Muscle of leg (tissue), 11 donors: Measurements from ENCODE around the gene PABPN1. TPM values are rescaled to one million over a fixed set of nuclear protein-coding genes. Genes with fewer than 3 reads are reported as not detected.

ENCODE experiments used
- DNase-seq: peaks from one replicate; pipeline ENCODE4 v3.0.0; 2013
- H3K27ac ChIP-seq: one replicate; pipeline ENCODE4 v1.5.1; 2013; ENCODE audit warnings: mild to moderate bottlenecking, low read length, control low read depth
- H3K27me3 ChIP-seq: one replicate; pipeline ENCODE4 v1.6.1; 2013; ENCODE audit warnings: low read length; ENCODE audit not compliant: control insufficient read depth, insufficient read depth
- H3K36me3 ChIP-seq: one replicate; pipeline ENCODE4 v1.6.1; 2013; ENCODE audit warnings: low read length; ENCODE audit not compliant: control insufficient read depth, insufficient read depth
- H3K4me1 ChIP-seq: one replicate; pipeline ENCODE4 v1.6.1; 2013; ENCODE audit warnings: low read length; ENCODE audit not compliant: control insufficient read depth, insufficient read depth
- H3K4me3 ChIP-seq: one replicate; pipeline ENCODE4 v1.5.1; 2013; ENCODE audit warnings: low read length, control low read depth
- H3K9me3 ChIP-seq: replicated peaks from 2 replicates; pipeline ENCODE4 v1.6.1; 2013; ENCODE audit warnings: low read depth, low read length; ENCODE audit not compliant: control insufficient read depth
- WGBS: methylation state at CpG from one replicate; pipeline ENCODE4 v1.1.5; 2013; ENCODE audit warnings: missing lambda C conversion rate; ENCODE audit not compliant: insufficient coverage; 5-methylcytosine and 5-hydroxymethylcytosine counted together
- polyA plus RNA-seq, 8 donors: library from polyadenylated mRNA; unstranded; fragments of 120-200 nt; gene quantifications; one replicate each; pipeline versions ENCODE4 v1.2.1 to v1.2.3, GENCODE V29; 2013; ENCODE audit warnings: inconsistent platforms in 1 of 8, low replicate concordance in 1 of 8; ENCODE audit not compliant: insufficient read length in 8 of 8, insufficient read depth in 1 of 8
- total RNA-seq: library from RNA; stranded (reverse); fragments of 120-200 nt; gene quantifications from one replicate; pipeline ENCODE4 v1.2.4, GENCODE V29; 2013

The PABPN1 gene
- total and polyA plus RNA-seq, 9 donors: 58.2 to 134 (median 122) TPM

DNA sequence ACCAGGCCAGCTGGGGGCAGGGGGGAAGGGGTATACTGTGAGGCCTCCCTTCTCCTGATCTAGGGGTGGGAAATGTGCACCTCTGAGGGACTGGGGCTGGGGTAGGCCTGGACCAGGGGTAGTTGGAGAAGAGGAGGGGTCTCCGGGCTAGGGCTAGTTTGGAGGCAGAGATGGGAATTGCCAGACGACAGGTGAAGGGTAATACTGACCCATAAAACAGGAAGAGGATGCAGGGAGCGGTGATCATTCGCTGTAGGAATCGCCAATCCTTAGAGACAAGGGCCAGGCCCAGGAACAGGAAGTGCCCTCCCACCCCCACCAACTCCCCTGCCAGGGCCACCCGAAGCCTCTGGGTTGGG is 27.0 kb downstream of the PABPN1 start:
- peaks cover 10% of the 10 kb centered on the region for H3K27me3 ChIP-seq
- 100% methylated on average over 1 of the region's 6 CpGs for WGBS

DNA sequence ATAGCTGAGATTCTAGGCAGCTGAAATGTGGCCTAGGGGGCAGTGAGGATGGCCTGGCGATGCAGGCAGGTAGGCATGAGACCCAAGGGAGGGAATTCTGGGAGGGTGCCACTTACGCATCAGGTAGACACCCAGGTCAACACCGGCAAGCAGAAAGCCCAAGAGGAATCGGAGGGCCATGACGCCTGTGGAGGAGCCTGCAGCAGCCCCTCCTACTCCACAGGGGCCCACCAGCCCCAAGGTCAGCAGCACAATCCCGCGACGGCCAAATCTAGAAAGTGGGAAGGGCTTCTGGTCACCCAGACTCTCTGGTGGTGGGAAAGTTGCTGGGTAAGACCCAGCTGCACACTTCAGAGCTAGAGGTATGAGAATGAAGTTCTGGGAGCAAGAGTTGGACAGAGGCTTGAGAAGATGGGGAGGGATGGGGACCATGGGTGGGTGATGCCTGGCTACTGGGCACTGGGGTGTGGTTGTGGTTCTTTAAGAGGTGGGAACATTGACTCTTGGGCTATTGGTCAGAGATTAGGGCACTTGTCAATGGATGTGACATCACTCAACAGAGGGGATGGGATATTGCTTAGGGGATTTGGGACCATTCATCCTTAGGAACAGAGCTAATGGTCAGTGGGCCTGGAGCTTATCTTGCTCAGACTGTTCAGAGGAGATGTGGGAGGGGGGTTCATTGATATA is 28.0 kb downstream of the PABPN1 start:
- 86% methylated on average over 7 of the region's 8 CpGs for WGBS
- DNase-seq: no peak

More for the DNA sequence above, 27.0 kb downstream of the PABPN1 start:
- Histone ChIP-seq H3K36me3 (peaks cover 16% of the 10 kb centered on the region), H3K4me1 (peaks cover 13% of the 10 kb centered on the region), H3K4me3 (no peak overlapping the region), H3K9me3 (no peaks in the 10 kb centered on the region), H3K27ac (no peak overlapping the region)
- no peak for DNase-seq

DNA sequence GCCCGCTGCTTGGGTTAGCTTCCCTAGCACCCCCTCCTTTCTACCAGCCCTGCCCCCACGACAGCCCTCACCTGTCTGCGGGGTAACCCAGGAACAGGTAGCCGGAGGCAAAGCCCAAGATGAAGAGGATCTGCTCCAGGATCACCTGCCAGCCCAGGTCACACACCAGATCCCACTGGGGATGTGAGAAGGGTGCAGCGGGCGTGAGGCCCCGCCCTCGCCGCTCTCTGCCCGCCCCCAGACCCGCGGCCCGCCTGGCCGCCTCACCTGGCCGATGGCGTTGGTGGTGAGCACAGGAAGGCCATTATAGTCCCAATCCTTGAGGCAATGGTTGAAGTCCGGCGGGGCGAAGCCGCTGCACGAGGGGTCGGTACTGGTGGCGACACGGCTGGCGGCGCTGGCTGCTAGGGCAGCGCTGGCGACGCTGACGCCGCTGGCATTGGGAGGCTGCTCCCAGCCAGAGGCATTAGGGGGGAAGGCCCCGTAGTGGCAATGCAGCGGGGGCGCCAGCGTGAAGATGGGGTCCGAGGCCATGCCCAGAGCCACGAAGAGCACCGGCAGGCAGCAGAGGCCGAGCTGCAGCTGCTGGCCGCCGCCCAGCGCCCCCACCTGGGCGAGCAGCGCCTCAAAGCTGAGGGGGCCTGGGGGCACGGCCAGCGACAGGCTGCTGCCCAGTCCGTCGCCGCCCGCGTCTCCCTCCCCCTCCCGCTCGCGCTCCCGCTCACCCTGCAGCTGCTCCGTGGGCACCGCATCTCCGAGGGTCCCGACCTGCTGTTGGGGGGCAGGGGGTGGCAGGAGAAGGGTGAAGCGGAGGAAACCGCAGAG is 30.6 kb downstream of the PABPN1 start:
- Histone ChIP-seq H3K4me3 (peak overlapping the region; percentile 64), H3K36me3 (peaks cover 24% of the 10 kb centered on the region), H3K4me1 (peaks cover 14% of the 10 kb centered on the region), H3K9me3 (no peaks in the 10 kb centered on the region), H3K27ac (no peak overlapping the region), H3K27me3 (peaks cover 16% of the 10 kb centered on the region)
- DNase-seq: peak; percentile 38
- WGBS: 7% methylated on average over 44 of the region's 61 CpGs

More for the DNA sequence above, 28.0 kb downstream of the PABPN1 start:
- peaks cover 16% of the 10 kb centered on the region for H3K27me3 ChIP-seq
- H3K9me3 ChIP-seq: no peaks in the 10 kb centered on the region
- no peak overlapping the region for H3K4me3 ChIP-seq
- no peak overlapping the region for H3K27ac ChIP-seq
- H3K4me1 ChIP-seq: peaks cover 14% of the 10 kb centered on the region
- peaks cover 16% of the 10 kb centered on the region for H3K36me3 ChIP-seq

DNA sequence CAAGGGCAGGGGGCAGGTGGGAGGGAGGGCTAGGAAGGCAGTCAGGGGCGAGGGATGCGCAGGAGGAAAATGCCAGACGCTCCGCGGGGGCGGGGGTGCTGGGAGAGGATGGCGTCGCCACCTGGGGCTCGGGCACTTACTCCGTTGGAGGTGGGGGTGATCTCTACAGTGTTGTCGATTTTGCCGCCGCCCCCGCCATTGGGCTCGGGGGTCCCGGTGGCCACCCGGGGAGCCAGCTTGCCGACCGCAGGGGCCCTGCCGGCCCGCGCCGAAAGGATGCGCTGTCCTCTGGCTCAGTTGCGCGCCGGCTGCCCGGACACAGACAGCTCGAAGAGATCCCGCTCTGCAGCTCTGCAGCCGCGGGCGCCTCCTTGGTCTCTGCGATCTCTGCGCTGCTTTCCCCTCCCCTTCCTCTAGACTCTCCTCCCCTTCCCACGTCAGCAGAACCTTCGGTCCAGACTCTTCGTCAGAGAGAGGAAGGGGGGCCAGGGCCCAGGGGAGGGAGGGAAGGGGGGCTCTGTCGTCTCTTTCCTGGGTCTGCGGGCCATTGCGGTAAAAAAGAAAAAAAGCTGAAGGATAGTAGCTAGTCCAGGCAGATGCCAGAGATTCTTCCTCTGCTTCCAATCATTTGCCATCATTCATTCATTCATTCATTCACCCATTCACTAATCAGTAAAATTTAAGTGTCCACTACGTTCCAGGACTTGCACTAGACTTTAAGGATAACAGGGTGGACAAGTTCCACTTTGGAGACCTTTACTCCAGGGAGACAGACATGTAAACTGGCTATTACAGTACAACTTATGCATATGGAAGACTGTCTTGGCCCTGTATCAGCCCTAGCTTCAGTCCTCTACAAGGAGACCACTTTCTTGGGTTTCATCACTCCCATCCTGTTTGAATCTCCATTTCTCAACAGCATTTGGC is 31.5 kb downstream of the PABPN1 start, which contains the start of gene SLC22A17:
Gene SLC22A17 (minus strand): TSS at position 382 of the 927 bp plus-strand sequence.
- H3K27ac ChIP-seq: peak within 1 kb of the TSS; percentile 2
- WGBS: 2% methylated on average over 25 of the region's 42 CpGs
- H3K36me3 ChIP-seq: peaks cover 31% of the 10 kb centered on the region

DNA sequence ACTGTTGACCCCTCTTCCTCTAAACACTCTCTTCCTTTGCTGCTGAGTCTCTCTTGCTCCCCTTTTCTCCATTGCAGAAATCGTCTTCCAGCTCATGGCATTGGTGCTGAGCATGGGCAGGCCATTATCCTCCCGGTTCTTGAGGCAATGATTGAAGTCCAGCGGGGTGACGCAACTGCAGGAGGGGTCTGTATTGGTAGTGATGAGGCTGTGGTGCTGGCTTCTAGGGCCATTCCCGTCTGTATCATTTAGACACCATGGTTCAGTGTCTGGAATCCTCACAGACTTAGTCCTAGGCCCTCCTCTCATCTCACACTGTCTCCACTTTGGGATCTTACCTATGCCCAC is 32.1 kb downstream of the PABPN1 start:
- Histone ChIP-seq H3K27ac (peak overlapping the region; percentile 2), H3K36me3 (peaks cover 31% of the 10 kb centered on the region), H3K9me3 (no peaks in the 10 kb centered on the region), H3K4me1 (peaks cover 14% of the 10 kb centered on the region), H3K4me3 (no peak overlapping the region), H3K27me3 (peaks cover 16% of the 10 kb centered on the region)
- no peak for DNase-seq
- WGBS: 80% methylated on average over 2 of the region's 5 CpGs

More for the DNA sequence above, 31.5 kb downstream of the PABPN1 start, which contains the start of gene SLC22A17:
- peak; percentile 96 for DNase-seq
- H3K4me3 ChIP-seq: peak within 1 kb of the TSS; percentile 64
- peaks cover 16% of the 10 kb centered on the region for H3K27me3 ChIP-seq
- no peaks in the 10 kb centered on the region for H3K9me3 ChIP-seq
- peaks cover 14% of the 10 kb centered on the region for H3K4me1 ChIP-seq

DNA sequence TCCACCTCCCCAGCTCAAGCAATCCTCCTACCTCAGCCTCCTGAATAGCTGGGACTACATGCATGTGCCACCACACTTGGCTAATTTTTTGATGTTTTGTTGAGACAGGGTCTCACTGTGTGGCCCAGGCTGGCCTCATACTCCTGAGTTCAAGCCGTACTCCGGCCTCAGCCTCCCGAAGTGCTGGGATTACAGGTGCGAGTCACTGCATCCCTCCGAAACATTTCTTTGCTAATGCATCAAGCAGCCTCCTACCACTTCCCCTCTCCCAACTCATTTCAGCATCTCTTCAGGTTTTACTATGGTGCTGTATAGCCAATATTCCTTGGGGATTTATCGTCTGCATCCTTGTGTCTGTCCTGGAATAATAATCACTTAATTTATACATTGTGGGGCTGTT is 33.7 kb downstream of the PABPN1 start:
- Histone ChIP-seq H3K27ac (no peak overlapping the region), H3K36me3 (peaks cover 35% of the 10 kb centered on the region), H3K9me3 (no peaks in the 10 kb centered on the region), H3K4me1 (peaks cover 24% of the 10 kb centered on the region), H3K27me3 (peaks cover 16% of the 10 kb centered on the region), H3K4me3 (no peak overlapping the region)
- DNase-seq: peak; percentile 4
- WGBS: 89% methylated on average over 5 of the region's 6 CpGs

DNA sequence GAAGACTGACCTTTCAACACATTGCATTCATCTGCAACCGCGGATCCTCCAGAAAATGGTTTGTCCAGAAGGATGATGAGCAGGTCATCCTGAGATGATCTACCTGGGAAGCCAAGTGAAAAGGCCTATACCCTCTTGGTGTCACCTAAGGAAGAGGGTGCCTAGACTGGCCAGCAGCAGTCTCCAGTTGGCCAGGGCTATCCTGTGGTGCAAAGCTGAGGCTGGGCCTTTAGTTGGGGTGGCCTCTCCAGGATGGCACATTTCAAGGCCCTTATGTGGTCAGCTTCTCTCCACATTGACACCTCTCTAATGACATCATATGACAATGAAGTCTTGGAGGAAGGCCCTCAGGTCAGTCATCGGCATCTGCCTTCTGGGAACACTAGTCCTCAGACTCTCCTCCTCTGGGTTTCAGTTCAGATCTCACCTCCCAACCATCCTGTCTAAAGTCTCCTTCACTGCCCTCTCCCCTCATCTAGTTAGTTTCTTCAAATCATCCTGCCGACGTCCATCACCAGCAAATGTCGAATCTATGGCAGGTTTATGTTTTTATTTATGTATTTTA is 34.7 kb downstream of the PABPN1 start:
- WGBS: 75% methylated on average over 1 of the region's 6 CpGs
- Histone ChIP-seq H3K4me1 (peaks cover 32% of the 10 kb centered on the region), H3K36me3 (peaks cover 44% of the 10 kb centered on the region), H3K27me3 (peaks cover 16% of the 10 kb centered on the region), H3K27ac (no peak overlapping the region), H3K4me3 (no peak overlapping the region), H3K9me3 (no peaks in the 10 kb centered on the region)
- peak; percentile 17 for DNase-seq

DNA sequence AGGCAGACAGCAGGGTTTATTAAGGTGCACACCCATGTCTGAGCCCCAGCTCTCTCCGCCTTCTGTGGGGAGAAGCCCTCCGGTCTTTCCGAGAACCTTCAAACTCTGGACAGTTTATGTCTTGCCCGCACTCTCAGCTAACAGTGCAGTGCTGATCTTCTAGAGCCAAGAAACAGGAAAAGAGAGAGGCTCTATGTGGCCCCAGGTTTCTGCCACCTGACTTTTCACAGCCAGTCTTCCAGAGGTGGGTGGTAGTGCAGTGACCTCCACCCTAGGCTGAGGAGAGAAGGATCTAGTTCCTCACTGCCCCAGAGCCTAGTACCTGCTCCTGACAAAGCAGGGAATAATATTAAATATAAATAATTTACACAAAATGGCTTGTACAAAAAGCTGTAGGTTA is 35.4 kb downstream of the PABPN1 start:
- Histone ChIP-seq H3K4me1 (peaks cover 36% of the 10 kb centered on the region), H3K36me3 (peaks cover 51% of the 10 kb centered on the region), H3K4me3 (no peak overlapping the region), H3K9me3 (no peaks in the 10 kb centered on the region), H3K27me3 (peaks cover 13% of the 10 kb centered on the region), H3K27ac (no peak overlapping the region)
- no peak for DNase-seq
- 85% methylated on average over 4 of the region's 4 CpGs for WGBS

DNA sequence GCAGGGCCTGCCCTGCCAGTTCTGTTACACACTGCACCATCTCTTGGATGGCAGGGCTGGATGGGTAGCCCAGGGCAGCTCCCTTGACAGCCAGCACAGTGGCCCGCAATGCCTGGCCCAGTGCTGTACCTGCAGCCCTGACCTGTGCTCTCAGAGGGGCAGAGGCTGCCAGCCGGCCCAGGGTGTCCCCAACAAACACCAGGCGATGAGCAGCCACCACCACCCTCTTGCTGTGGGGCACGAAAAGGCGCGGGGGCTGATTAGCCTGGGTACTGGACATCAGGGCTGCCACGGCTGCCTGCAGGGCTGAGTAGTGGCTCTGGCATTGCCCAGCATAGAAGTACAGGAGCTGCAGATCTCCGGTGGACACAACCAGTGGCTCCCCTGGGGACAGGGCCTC is 36.0 kb downstream of the PABPN1 start:
- 92% methylated on average over 8 of the region's 8 CpGs for WGBS

More for the DNA sequence above, 36.0 kb downstream of the PABPN1 start:
- peaks cover 36% of the 10 kb centered on the region for H3K4me1 ChIP-seq
- H3K4me3 ChIP-seq: no peak overlapping the region
- no peak overlapping the region for H3K27ac ChIP-seq
- peak; percentile 3 for DNase-seq
- peaks cover 57% of the 10 kb centered on the region for H3K36me3 ChIP-seq
- peaks cover 8% of the 10 kb centered on the region for H3K27me3 ChIP-seq
- no peaks in the 10 kb centered on the region for H3K9me3 ChIP-seq
